ENCODE data around the gene UNC13C.

UNC13C gene

GRCh38 chr15:54566654-54567053, 588.4 kb downstream of the UNC13C start:
- DNase-seq (ENCODE audit: low read depth in 2 of 2) = no peak

- DNase-seq (ENCODE audit: low read depth in 2 of 2) = no peak
Measured at GRCh38 chr15:54567408-54568035, 589.3 kb downstream of the UNC13C start.

DNA sequence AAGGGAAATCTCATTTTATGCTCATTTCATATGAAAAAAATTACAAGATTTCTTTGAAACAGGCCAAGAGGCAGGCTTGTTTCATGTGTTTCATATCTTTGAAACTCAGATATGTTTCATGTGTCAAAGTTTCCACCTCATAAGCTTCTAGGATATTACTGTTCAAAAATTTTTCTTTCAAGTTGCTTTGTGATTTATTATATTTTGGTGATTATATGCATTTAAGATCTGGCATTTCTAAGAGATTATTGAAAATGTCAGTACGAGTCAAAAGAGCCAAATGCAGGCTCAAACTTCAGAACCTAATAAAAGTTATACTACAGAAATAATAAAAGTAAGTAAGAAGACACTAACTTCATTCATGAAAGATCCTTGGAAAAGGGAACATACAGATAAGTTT, 590.1 kb downstream of the UNC13C start:
- DNase-seq (ENCODE audit: low read depth in 2 of 2) = no peak

- DNase-seq (ENCODE audit: low read depth in 2 of 2) = no peak
Measured at GRCh38 chr15:54571576-54571975, 593.3 kb downstream of the UNC13C start.

- DNase-seq (ENCODE audit: low read depth in 2 of 2) = no peak
Measured at GRCh38 chr15:54575586-54575985, 597.3 kb downstream of the UNC13C start.

DNA sequence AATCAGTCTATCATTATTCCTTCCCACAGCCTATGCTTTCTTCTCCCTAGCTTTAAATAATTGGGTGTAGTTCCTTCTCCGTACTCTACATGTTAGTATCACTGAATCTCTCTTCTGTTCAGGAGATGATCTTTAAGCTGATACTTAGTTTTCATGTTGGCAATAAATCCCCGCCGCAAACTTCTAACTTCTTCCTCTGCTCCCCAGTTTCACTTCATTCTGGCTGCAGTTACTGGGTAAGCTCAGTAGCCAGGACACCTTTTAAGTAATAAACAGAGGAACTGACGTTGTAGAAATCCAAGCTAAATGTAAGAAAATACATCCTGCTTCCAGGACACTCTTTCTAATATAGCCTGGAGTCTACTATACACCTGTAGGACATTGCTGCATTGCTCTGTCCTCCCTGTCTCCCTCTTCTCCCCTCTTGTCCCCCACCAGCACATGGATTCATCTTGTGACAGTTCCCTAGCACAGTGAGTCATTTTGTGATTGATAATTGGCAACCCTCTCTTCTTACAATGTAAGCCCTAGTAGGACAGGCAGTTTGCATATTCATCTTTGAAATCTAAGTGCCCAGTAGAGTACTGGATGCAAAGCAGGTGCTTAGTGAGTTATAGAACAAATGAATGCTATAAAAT, 598.2 kb downstream of the UNC13C start:
- no peak for DNase-seq (ENCODE audit: low read depth in 2 of 2)

- no peak for DNase-seq (ENCODE audit: low read depth in 2 of 2)
Measured at GRCh38 chr15:54577476-54578250, 599.4 kb downstream of the UNC13C start.

GRCh38 chr15:54579855-54580254, 601.6 kb downstream of the UNC13C start:
- no peak for DNase-seq (ENCODE audit: low read depth in 2 of 2)

GRCh38 chr15:54580643-54581042, 602.4 kb downstream of the UNC13C start:
- DNase-seq (ENCODE audit: low read depth in 2 of 2) = no peak

DNA sequence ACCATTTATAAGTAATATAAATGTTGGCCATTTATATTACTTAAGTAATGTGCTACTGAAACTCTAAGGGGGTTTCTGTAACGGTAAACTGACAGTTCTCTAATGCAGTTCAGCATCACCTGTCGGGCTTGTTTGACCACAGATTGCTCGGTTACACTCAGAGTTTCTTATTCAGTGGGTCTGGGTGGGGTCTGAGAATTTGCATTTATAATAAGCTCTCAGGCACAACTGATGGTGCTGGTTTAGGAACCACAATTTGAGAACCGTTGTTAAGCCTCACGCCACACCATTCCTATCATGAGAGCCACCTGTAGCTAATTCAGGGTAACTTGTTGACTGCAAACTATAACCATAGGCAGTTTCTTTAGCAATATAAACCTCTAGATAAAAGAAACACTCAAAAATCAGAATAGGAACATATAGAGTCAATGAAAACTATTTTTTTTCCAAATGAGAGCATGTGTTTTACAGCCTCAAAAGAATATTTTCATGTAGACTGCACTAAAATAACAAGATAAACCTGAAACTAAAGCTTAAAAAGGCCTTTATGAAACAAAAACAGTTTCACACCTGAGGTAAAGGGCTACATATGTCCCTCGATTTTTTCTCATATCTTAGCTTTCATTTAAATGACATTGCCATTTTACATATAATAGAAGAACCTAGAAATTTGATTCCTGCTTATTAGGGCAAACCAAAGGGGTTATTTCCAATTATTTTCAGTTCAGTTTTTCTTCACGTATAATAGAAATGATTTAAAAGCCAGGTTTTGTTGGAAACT, 604.8 kb downstream of the UNC13C start:
- no peak for DNase-seq (ENCODE audit: low read depth in 2 of 2)

GRCh38 chr15:54585063-54585462, 606.8 kb downstream of the UNC13C start:
- no peak for DNase-seq (ENCODE audit: low read depth in 2 of 2)

DNA sequence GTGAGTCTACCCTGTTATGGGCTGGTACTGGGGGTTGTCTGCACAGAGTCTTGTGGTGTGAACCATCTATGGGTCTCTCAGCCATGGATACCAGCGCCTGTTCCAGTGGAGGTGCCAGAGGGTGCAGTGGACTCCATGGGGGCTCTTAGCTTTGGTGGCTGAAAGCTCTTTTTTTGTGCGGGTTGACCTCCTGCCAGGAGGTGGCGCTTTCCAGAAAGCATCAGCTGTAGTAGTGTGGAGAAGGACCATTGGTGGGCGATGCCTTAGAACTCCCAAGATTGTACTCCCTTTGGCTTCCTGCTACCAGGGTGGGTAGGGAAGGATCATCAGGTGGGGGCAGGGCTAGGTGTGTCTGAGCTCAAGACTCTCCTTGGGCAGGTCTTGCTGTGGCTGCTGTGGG, 615.9 kb downstream of the UNC13C start:
- DNase-seq (ENCODE audit: low read depth in 2 of 2) = no peak

DNA sequence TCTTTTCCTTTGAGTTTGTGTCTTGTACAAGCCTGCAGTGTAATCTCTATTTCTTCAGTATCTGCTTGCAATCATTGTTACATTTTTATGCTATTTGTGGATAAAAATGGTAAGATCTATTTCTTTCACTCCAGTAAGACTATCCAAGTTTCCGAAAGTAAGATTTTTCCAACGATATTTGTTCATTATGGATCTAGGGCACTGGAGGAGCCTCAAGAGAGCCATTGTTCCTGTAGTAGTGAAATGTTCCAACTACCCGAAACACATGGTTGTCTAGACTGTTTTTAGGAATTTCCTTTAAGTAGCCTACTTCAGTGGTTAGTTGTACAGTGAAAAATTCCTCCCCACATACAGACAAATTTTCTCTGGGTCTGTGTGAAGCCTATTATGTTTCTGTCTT, 621.1 kb downstream of the UNC13C start:
- DNase-seq (ENCODE audit: low read depth in 2 of 2) = no peak

- DNase-seq (ENCODE audit: low read depth in 2 of 2) = no peak
Measured at GRCh38 chr15:54605043-54605442, 626.8 kb downstream of the UNC13C start.

DNA sequence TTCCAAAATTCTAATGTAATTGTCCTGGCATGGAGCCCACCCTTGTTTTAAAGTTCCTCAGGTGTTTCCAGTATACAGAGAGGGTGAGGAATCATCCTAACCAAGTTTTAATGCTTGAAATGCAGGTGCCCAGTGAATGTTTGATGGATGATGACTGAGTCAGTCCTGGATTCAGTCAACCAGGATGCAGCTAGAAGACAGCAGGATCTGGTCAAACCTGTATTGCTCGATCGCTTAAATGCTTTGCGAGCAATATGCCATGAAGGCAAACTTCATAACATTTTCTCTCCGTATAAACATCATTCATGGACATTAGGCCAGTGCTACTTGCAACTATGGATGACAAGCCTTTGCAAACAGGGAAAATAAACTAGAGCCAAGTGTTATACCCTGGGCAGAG, 627.3 kb downstream of the UNC13C start:
- no peak for DNase-seq (ENCODE audit: low read depth in 2 of 2)

DNA sequence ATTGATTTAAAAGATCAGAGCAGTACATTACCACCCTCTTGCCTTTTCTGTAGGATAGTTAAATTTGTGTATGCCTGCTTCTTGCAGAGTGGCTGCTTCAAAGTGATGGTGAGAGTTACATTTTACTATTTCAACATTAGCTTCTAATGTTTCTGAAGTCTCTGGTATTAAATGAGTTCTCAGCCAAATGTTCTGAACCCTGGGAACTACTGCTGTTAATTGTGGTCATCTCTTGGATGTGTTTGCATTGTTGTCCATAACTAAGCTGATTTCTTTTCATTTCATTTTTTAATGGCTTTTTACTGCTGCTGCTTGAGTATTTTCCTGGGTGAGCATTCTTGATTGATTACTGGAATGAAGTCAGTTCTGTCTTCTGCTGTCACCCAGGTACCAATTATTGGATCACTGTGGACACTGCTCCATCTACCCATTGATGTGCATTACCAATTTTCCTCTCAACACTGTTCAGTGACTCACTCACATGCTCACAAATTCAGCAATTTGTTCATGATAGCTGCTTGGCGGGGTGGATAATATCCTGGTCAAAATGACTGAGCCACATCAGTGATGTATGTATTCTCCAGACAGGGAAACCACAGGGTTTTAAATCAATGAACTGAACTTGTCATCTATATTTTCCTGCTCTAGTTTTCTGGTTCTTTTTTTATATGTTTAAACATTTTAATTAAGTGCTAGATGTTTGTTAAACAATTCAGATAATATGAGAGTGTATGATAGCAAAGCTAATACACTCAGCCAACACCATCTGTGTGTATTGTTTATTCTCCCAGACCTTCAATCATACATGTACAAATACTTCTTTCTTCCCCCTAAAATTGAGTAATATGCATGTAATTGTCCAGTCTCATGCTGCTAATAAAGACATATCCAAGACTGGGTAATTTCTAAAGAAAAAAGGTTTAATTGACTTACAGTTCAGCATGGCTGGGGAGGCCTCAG, 630.9 kb downstream of the UNC13C start:
- no peak for DNase-seq (ENCODE audit: low read depth in 2 of 2)

GRCh38 chr15:54618120-54618519, 639.9 kb downstream of the UNC13C start:
- no peak for DNase-seq (ENCODE audit: low read depth in 2 of 2)

- no peak for DNase-seq (ENCODE audit: low read depth in 2 of 2)
Measured at GRCh38 chr15:54619180-54619579, 640.9 kb downstream of the UNC13C start.

- DNase-seq (ENCODE audit: low read depth in 2 of 2) = no peak
Measured at GRCh38 chr15:54620916-54621315, 642.7 kb downstream of the UNC13C start.

DNA sequence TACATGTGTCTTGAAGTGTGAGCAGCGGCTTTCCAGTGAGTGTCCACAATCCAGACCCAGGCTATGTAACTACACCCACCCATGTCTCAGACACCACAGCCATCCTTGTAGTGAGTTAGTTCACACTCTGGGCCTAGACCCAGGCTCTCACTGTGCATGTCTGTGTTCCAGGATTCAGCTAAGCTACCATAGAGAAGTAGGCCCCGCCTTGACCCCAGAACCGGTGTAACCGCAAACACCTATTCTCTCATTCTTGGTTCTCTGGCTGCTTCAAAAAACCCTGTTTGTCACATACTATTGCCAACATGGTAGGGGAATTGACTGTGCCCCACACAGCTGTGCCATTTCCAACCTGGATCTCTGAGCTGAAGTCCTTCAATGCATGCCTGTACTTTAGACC, 657.9 kb downstream of the UNC13C start:
- DNase-seq (ENCODE audit: low read depth in 2 of 2) = no peak

DNA sequence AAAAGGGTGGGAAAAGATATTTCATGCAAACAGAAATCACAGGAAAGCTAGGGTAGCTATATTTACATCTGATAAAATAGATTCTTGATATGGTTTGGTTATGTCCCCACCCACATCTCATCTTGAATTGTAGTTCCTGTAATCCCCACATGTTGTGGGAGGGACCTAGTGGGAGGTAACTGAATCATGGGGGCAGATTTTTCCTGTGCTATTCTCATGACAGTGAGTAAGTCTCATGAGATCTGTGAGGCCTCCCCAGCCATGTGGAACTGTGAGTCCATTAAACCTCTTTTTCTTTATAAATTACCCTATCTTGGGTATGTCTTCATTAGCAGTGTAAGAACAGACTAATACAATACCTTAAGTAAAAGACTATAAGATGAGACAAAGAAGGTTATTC, 660.4 kb downstream of the UNC13C start:
- no peak for DNase-seq (ENCODE audit: low read depth in 2 of 2)

All from stimulated activated CD4-positive, alpha-beta T cell treated with anti-CD3 and anti-CD28 coated beads, Interleukin-15, amount 100 ng/mL, for 48 hours (primary cell).